ENCODE results near the gene DDX21. TPM values are rescaled to one million over a fixed set of nuclear protein-coding genes. Genes with fewer than 3 reads are reported as not detected.
"Not testable (repeated sequence)": the region's sequence is repeated elsewhere in the genome, so short reads cannot be mapped to it uniquely, and the experiment has no call there.

Gene DDX21
- total RNA-seq, 1 donor from 2014 or later = 267 TPM

DNA sequence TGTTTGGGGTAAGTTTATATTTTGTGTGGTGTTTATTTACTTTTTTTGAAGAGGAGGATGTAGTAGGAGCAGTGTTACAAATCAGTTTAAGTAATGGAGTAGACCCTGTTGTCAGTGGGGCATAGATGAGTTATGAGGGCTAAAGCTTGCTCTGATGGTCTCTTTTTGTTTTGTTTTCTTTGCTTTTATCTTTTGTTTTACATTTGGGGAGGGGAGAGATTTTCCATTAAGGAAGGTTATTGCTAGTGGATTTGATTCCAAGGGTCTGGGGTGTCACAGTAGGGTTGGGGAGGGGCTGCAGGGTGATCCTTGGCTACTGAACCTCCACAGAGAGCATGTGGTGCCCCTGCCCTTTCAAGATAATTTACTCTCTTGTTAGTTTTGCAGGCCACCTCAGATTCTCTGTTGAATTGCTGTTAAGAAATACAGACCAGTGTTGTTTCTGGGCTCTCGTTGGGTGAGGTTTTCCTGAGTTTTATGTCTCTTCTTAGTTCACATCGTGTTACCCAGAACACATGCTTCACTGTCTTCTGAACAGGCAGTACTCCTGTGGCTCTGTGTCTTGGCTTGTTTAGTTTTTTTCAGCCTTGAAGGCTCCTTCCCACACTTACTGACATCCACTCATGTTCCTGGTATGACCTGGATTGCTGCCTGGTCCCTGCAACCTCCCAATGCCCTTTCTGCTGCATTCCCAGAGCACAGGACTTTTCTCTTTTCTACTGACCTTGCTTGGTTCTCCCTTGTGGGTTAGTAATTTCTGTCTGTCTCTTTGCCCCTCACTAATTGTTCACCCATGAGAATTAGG is 36.9 kb downstream of the DDX21 start:
- Mint-ChIP-seq H3K9me3 (no peaks in the 10 kb centered on the region), H3K27me3 (ENCODE audit: insufficient read depth) (no peaks in the 10 kb centered on the region), H3K4me3 (no peak overlapping the region), H3K27ac (no peak overlapping the region), H3K36me3 (ENCODE audit: low read depth) (peaks cover 19% of the 10 kb centered on the region), H3K4me1 (ENCODE audit: low read depth) (peaks cover 38% of the 10 kb centered on the region)
- no peak for DNase-seq (ENCODE audit: low spot score)
- intact Hi-C loops (cut with micrococcal nuclease) = no loop called here

DNA sequence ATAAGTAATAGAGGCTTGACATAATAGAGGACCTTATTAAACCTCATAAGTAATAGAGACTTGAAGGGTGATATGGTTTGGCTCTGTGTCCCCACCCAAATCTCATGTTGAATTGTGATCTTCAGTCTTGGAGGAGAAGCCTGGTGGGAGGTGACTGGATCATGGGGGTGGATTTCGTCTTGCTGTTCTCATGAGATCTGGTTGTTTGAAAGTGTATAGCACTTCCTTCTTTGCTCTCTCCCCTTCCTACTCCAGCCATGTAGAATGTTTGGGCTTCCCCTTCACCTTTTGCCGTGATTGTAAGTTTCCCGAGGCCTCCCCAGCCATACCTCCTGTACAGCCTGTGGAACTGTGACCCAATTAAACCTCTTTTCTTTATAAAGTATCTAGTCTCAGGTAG is 41.2 kb downstream of the DDX21 start:
- Mint-ChIP-seq H3K4me1 (ENCODE audit: low read depth) (peaks cover 35% of the 10 kb centered on the region), H3K4me3 (peak overlapping the region; percentile 16), H3K27ac (peak overlapping the region; percentile 86), H3K27me3 (ENCODE audit: insufficient read depth) (no peaks in the 10 kb centered on the region), H3K36me3 (ENCODE audit: low read depth) (peaks cover 6% of the 10 kb centered on the region), H3K9me3 (no peaks in the 10 kb centered on the region)
- no peak for DNase-seq (ENCODE audit: low spot score)
- intact Hi-C loops (cut with micrococcal nuclease) = loop anchor here (1.0 to 2.0 kb wide), 6 partner anchors 9 to 226 kb away; partner anchors contain the start of genes KIFBP and VPS26A

DNA sequence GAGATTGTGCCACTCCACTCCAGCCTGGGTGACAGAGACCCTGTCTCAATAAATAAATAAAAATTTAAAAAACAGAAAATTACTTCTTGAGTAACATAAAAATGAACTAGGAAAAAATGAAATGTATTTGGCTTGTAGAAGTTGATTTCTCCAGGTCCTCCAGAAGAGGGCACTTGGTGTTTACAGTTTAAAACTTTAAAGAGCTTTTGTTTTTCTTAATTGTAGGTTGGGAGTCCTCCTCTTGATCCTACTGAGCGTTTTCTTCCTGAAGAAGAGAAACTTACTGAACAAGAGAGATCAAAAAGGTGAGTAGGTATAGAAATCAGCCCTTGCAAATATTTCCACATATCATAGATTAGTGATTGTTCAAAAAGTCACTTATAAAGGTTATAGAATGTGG is 48.9 kb downstream of the DDX21 start:
- intact Hi-C loops (cut with micrococcal nuclease) = loop anchor here (1.0 to 5.0 kb wide), 7 partner anchors 40 to 402 kb away; no protein-coding TSS in a partner anchor

DNA sequence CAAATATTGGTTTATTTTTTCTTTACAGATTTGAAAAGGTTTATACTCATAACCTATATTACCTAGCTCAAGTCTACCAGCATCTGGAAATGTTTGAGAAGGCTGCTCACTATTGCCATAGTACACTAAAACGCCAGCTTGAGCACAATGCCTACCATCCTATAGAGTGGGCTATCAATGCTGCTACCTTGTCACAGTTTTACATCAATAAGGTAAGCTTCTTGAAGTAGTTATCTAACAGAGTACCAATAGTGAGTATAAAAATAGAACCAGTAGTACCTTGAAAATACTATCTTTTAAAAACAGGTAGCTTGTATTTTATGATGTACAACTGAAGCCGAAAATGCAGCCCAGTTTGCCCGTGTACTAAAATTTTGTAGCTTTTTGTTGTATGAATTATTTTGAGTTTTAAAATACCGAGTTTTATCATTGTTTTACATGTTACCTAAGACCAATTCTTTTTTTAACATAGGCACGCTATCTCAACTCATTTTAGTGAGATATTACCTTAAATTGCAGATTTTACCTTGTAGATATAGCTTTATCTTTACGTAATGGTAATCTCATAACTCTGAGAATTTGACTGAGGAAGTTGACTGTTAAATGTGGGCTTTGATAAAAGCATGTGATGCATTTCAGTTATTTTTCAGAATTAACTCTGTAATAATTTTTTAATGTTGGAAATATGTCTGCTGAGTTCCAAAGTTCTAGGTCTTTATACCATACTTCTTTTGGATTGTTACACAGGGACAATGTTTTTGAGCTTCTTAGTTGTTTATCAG is 49.9 kb downstream of the DDX21 start:
- no peak for DNase-seq (ENCODE audit: low spot score)
- H3K9me3 Mint-ChIP-seq = no peaks in the 10 kb centered on the region
- peaks cover 10% of the 10 kb centered on the region for H3K36me3 Mint-ChIP-seq (ENCODE audit: low read depth)
- H3K4me1 Mint-ChIP-seq (ENCODE audit: low read depth) = peaks cover 12% of the 10 kb centered on the region
- H3K27ac Mint-ChIP-seq = no peak overlapping the region
- no peaks in the 10 kb centered on the region for H3K27me3 Mint-ChIP-seq (ENCODE audit: insufficient read depth)
- intact Hi-C loops (cut with micrococcal nuclease) = loop anchor here (1.0 to 5.0 kb wide), 7 partner anchors 39 to 401 kb away; no protein-coding TSS in a partner anchor
- H3K4me3 Mint-ChIP-seq = no peak overlapping the region

More for the DNA sequence above, 48.9 kb downstream of the DDX21 start:
- Mint-ChIP-seq H3K9me3 (no peaks in the 10 kb centered on the region), H3K27me3 (ENCODE audit: insufficient read depth) (no peaks in the 10 kb centered on the region), H3K4me1 (ENCODE audit: low read depth) (peaks cover 18% of the 10 kb centered on the region), H3K36me3 (ENCODE audit: low read depth) (peaks cover 10% of the 10 kb centered on the region), H3K27ac (no peak overlapping the region), H3K4me3 (no peak overlapping the region)
- DNase-seq (ENCODE audit: low spot score) = no peak

DNA sequence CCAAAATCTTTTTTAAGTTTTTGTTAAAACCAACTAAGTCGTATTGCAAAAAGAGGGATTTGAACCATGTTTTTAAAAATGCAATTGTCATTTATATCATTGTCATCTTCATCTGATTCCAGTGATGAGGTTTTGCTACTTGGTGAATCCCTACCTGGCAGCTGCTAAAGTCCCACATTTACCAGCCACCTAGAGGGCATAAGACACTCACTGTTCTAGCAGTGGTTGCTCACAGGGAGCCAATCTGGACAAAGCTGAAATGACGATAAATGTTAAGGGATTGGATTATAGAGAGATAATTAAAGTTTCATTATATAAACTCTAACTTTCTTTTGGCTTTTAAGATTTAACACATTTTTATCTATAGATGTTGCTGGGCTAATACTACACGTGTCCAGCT is 51.3 kb downstream of the DDX21 start:
- H3K27me3 Mint-ChIP-seq (ENCODE audit: insufficient read depth) = no peaks in the 10 kb centered on the region
- no peaks in the 10 kb centered on the region for H3K9me3 Mint-ChIP-seq
- H3K4me3 Mint-ChIP-seq = no peak overlapping the region
- H3K27ac Mint-ChIP-seq = no peak overlapping the region
- peaks cover 12% of the 10 kb centered on the region for H3K4me1 Mint-ChIP-seq (ENCODE audit: low read depth)
- no peak for DNase-seq (ENCODE audit: low spot score)
- peaks cover 14% of the 10 kb centered on the region for H3K36me3 Mint-ChIP-seq (ENCODE audit: low read depth)
- intact Hi-C loops (cut with micrococcal nuclease) = loop anchor here (5.0 kb wide), 1 partner anchor 400 kb away; no protein-coding TSS in a partner anchor

DNA sequence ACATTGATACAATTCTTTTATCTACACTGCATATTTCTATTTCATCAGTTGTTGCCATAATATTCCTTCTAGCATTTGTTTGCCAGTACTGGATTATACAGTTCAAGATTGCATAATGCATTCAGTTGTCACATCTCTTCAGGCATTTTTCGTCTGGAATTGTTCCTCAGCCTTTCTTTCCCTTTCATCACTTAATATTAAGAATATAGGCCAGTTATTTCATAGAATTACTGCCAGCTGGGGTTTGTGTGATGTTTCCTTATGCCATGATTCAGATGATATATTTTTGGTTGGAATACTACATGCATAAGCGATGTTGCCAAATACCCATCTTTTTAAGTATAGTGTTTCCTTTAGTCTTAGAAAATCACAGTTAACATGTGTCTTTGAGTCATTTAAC is 53.4 kb downstream of the DDX21 start:
- no peaks in the 10 kb centered on the region for H3K27me3 Mint-ChIP-seq (ENCODE audit: insufficient read depth)
- H3K27ac Mint-ChIP-seq = no peak overlapping the region
- H3K4me1 Mint-ChIP-seq (ENCODE audit: low read depth) = peaks cover 27% of the 10 kb centered on the region
- DNase-seq (ENCODE audit: low spot score) = no peak
- no peak overlapping the region for H3K4me3 Mint-ChIP-seq
- intact Hi-C loops (cut with micrococcal nuclease) = loop anchor here (5.0 kb wide), 1 partner anchor 398 kb away; no protein-coding TSS in a partner anchor
- peaks cover 23% of the 10 kb centered on the region for H3K36me3 Mint-ChIP-seq (ENCODE audit: low read depth)
- H3K9me3 Mint-ChIP-seq = no peaks in the 10 kb centered on the region

DNA sequence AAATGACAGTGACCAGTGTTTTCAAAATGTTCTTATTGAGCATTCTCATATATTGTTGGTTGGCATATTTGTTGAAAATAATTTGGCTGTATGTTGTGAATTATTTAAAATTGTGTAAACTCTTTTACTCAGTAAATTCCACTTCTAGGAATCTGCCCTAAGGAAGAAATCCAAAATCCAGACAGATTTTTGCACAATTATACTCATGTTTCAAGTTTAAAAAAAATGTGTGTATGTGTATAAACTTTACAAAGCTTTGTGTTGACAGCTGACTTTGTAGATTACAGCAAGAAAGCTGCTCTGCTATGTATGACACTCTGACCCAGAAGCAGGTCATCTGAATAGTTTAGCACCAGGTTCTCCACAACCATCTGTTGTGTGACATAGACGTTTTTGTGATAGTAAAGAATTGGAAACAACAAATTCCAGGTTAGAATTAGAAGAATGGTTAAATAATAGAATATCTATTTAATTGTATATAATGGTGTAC is 54.2 kb downstream of the DDX21 start:
- H3K36me3 Mint-ChIP-seq (ENCODE audit: low read depth) = peaks cover 24% of the 10 kb centered on the region
- peaks cover 22% of the 10 kb centered on the region for H3K4me1 Mint-ChIP-seq (ENCODE audit: low read depth)
- no peaks in the 10 kb centered on the region for H3K9me3 Mint-ChIP-seq
- intact Hi-C loops (cut with micrococcal nuclease) = no loop called here
- no peak overlapping the region for H3K4me3 Mint-ChIP-seq
- DNase-seq (ENCODE audit: low spot score) = no peak
- H3K27ac Mint-ChIP-seq = no peak overlapping the region
- no peaks in the 10 kb centered on the region for H3K27me3 Mint-ChIP-seq (ENCODE audit: insufficient read depth)

DNA sequence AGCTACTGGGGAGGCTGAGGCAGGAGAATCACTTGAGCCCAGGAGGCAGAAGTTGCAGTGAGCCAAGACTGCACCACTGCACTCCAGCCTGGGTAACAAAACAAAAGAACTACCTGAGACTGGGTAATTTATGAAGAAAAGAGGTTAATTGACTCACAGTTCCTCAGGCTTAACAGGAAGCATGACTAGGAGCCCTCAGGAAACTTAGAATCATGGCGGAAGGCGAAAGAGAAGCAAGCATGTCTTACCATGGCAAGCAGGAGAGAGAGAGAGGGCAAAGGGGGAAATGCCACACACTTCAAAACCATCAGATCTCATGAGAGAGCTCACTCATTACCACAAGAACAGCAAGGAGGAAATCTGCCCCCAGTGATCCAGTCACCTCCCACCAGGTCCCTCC is 56.8 kb downstream of the DDX21 start:
- Mint-ChIP-seq H3K36me3 (ENCODE audit: low read depth) (peaks cover 26% of the 10 kb centered on the region), H3K27ac (peak overlapping the region; percentile 27), H3K4me1 (ENCODE audit: low read depth) (peaks cover 19% of the 10 kb centered on the region)
- H3K27me3 Mint-ChIP-seq (ENCODE audit: insufficient read depth); H3K9me3 Mint-ChIP-seq; intact Hi-C loops (cut with micrococcal nuclease); DNase-seq (ENCODE audit: low spot score); H3K4me3 Mint-ChIP-seq: not testable (repeated sequence)

DNA sequence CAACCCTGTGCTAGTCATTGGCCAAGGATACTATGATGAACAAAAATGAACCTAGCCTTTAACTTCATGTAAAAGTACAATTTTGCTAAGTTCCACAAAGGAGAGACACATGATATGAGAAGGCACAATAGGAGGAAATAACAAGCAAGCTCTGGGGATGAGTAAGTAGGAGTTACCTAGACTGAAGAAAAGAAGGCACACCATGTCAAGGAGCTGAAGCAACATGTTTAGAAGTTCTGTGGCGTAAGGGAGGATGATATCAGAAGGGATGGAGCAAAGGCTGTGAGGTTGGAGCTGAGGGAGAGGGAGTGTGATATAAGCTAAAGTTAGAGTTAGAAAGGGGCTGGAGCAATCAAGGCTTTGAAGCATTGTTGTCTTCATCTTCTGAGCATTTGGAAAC is 58.2 kb downstream of the DDX21 start:
- intact Hi-C loops (cut with micrococcal nuclease) = no loop called here
- DNase-seq (ENCODE audit: low spot score) = no peak
- Mint-ChIP-seq H3K36me3 (ENCODE audit: low read depth) (peaks cover 25% of the 10 kb centered on the region), H3K27ac (peak overlapping the region; percentile 18), H3K4me1 (ENCODE audit: low read depth) (peaks cover 15% of the 10 kb centered on the region), H3K9me3 (no peaks in the 10 kb centered on the region), H3K27me3 (ENCODE audit: insufficient read depth) (no peaks in the 10 kb centered on the region), H3K4me3 (no peak overlapping the region)

DNA sequence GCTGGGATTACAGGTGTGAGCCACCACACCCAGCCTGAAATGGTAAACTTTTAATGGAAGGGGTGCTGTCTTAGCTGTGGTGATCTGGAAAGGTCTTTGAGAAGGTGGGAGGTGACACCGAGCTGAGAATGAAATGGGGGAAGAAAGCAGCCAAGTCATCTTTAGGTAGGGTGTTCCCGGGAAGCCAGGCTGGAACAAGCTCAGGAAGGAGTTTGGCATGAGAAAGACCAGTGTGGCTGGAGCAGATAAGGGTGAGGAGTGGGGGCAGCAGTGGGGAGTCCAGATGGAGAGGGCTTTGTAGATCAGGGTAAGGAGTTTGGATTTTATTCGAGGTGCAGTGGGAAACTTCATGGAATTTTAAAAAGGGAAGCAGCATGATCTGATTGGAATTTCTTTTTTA is 62.6 kb downstream of the DDX21 start:
- DNase-seq (ENCODE audit: low spot score) = no peak
- Mint-ChIP-seq H3K36me3 (ENCODE audit: low read depth) (peaks cover 11% of the 10 kb centered on the region), H3K27ac (peak overlapping the region; percentile 27)

DNA sequence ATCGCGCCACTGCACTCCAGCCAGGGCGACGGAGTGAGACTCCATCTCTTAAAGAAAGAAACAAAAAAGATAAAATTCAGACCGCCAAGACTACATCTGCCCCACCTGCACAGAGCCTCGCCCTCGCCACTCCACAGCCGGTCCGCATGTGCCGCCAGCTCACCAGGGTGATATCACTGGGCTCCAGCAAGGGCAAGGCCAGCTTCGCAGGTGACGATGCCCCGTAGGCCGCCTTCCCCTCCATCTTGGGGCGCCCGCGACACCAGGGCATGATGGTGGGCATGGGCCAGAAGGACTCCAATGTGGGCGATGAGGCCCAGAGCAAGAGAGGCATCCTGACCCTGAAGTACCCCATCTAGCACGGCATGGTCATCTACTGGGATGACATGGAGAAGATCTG is 66.6 kb downstream of the DDX21 start:
- Mint-ChIP-seq H3K27me3 (ENCODE audit: insufficient read depth) (no peaks in the 10 kb centered on the region), H3K9me3 (no peaks in the 10 kb centered on the region), H3K4me3 (no peak overlapping the region), H3K27ac (no peak overlapping the region), H3K36me3 (ENCODE audit: low read depth) (peaks cover 3% of the 10 kb centered on the region), H3K4me1 (ENCODE audit: low read depth) (peaks cover 3% of the 10 kb centered on the region)
- no peak for DNase-seq (ENCODE audit: low spot score)
- intact Hi-C loops (cut with micrococcal nuclease) = no loop called here

More for the DNA sequence above, 62.6 kb downstream of the DDX21 start:
- no peaks in the 10 kb centered on the region for H3K9me3 Mint-ChIP-seq
- no peak overlapping the region for H3K4me3 Mint-ChIP-seq
- peaks cover 5% of the 10 kb centered on the region for H3K4me1 Mint-ChIP-seq (ENCODE audit: low read depth)
- intact Hi-C loops (cut with micrococcal nuclease) = no loop called here
- no peaks in the 10 kb centered on the region for H3K27me3 Mint-ChIP-seq (ENCODE audit: insufficient read depth)

DNA sequence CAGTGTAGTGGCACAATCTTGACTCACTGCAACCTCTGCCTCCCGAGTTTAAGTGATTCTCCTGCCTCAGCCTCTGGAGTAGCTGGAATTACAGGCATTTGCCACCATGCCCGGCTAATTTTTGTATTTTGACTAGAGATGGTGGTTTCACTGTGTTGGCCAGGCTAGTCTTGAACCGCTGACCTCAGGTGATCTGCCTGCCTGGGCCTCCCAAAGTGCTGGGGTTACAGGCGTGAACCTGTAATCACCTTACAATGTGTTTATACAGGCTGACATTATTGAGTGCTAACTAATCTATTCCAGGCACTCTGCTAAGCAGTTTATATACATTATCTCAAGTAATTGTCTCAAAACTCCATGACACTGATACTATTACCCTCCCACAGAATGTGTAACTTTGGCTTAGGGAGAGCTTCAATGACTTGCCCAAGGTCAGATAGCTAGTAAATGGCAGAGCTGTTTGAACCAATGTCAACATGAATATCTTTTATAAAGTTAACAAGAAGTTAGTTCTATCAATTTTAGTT is 69.5 kb downstream of the DDX21 start:
- DNase-seq (ENCODE audit: low spot score) = no peak
- intact Hi-C loops (cut with micrococcal nuclease) = no loop called here
- H3K4me3 Mint-ChIP-seq = no peak overlapping the region
- H3K4me1 Mint-ChIP-seq (ENCODE audit: low read depth) = peaks cover 11% of the 10 kb centered on the region
- H3K27me3 Mint-ChIP-seq (ENCODE audit: insufficient read depth) = no peaks in the 10 kb centered on the region
- no peaks in the 10 kb centered on the region for H3K9me3 Mint-ChIP-seq
- H3K36me3 Mint-ChIP-seq (ENCODE audit: low read depth) = no peaks in the 10 kb centered on the region
- H3K27ac Mint-ChIP-seq = no peak overlapping the region
